ENCODE results near the gene HDAC9. TPM values are rescaled to one million over a fixed set of nuclear protein-coding genes. Genes with fewer than 3 reads are reported as not detected.
A peak's percentile ranks its signal among the peaks of the same experiment; 100 is the strongest.

Gene HDAC9
- total RNA-seq, 1 donor from 2014 or later = 27.6 TPM

- no peak for FAIRE-seq
- H3K36me3 Mint-ChIP-seq (ENCODE audit: low read depth, unreplicated experiment) = no peaks in the 10 kb centered on the region
- no peaks in the 10 kb centered on the region for H3K27me3 Mint-ChIP-seq (ENCODE audit: low read depth, unreplicated experiment)
- H3K36me3 ChIP-seq (ENCODE audit: insufficient read depth, low read length) = no peaks in the 10 kb centered on the region
- H3K9ac ChIP-seq (ENCODE audit: low read length) = no peak overlapping the region
- H3K27me3 ChIP-seq (ENCODE audit: insufficient read depth, low read length) = no peaks in the 10 kb centered on the region
- H3K4me1 ChIP-seq (ENCODE audit: insufficient read depth, low read length) = peaks cover 19% of the 10 kb centered on the region
- H3K27ac Mint-ChIP-seq (ENCODE audit: unreplicated experiment) = no peak overlapping the region
- no peak for TF ChIP-seq CTCF (IDR thresholded peaks at IDR 0.05; ENCODE audit: insufficient read depth, low read depth, low read length)
- TF ChIP-seq EZH2 (IDR thresholded peaks at IDR 0.05; ENCODE audit: insufficient read depth, low read length) = no peak
- H3K79me2 ChIP-seq (ENCODE audit: insufficient read depth, low read length) = no peaks in the 10 kb centered on the region
- no peak for DNase-seq (ENCODE audit: low read depth)
- no peaks in the 10 kb centered on the region for H3K9me3 Mint-ChIP-seq (ENCODE audit: unreplicated experiment)
- no peak overlapping the region for H3K27ac ChIP-seq (ENCODE audit: low read depth, low read length)
- no peak overlapping the region for H3K4me2 ChIP-seq (ENCODE audit: low read length)
- peaks cover 4% of the 10 kb centered on the region for H3K4me1 Mint-ChIP-seq (ENCODE audit: low read depth, unreplicated experiment)
- no peaks in the 10 kb centered on the region for H3K9me3 ChIP-seq (ENCODE audit: insufficient read depth, low read depth, low read length)
- no peak overlapping the region for H3K4me3 Mint-ChIP-seq (ENCODE audit: unreplicated experiment)
- no peaks in the 10 kb centered on the region for H4K20me1 ChIP-seq (ENCODE audit: insufficient read depth, low read length)
- no peak overlapping the region for H2AFZ ChIP-seq (ENCODE audit: low read depth, low read length)
- H3K4me3 ChIP-seq (ENCODE audit: insufficient read depth, low read depth, low read length) = no peak overlapping the region
These were observed 398.6 kb downstream of the HDAC9 start for GRCh38 chr7:18894155-18894554.

- no peak overlapping the region for H3K4me3 Mint-ChIP-seq (ENCODE audit: unreplicated experiment)
- H3K79me2 ChIP-seq (ENCODE audit: insufficient read depth, low read length) = no peaks in the 10 kb centered on the region
- no peaks in the 10 kb centered on the region for H3K9me3 ChIP-seq (ENCODE audit: insufficient read depth, low read depth, low read length)
- no peaks in the 10 kb centered on the region for H3K27me3 ChIP-seq (ENCODE audit: insufficient read depth, low read length)
- H3K27ac ChIP-seq (ENCODE audit: low read depth, low read length) = peak overlapping the region; percentile 84
- no peaks in the 10 kb centered on the region for H3K9me3 Mint-ChIP-seq (ENCODE audit: unreplicated experiment)
- no peak for TF ChIP-seq EZH2 (IDR thresholded peaks at IDR 0.05; ENCODE audit: insufficient read depth, low read length)
- no peak for TF ChIP-seq CTCF (IDR thresholded peaks at IDR 0.05; ENCODE audit: insufficient read depth, low read depth, low read length)
- FAIRE-seq = peak; percentile 26
- peaks cover 14% of the 10 kb centered on the region for H3K4me1 ChIP-seq (ENCODE audit: insufficient read depth, low read length)
- no peaks in the 10 kb centered on the region for H3K36me3 ChIP-seq (ENCODE audit: insufficient read depth, low read length)
- H2AFZ ChIP-seq (ENCODE audit: low read depth, low read length) = peak overlapping the region; percentile 47
- peaks cover 4% of the 10 kb centered on the region for H3K4me1 Mint-ChIP-seq (ENCODE audit: low read depth, unreplicated experiment)
- H3K4me3 ChIP-seq (ENCODE audit: insufficient read depth, low read depth, low read length) = peak overlapping the region; percentile 15
- H4K20me1 ChIP-seq (ENCODE audit: insufficient read depth, low read length) = no peaks in the 10 kb centered on the region
- DNase-seq (ENCODE audit: low read depth) = peak; percentile 84
- peak overlapping the region; percentile 77 for H3K4me2 ChIP-seq (ENCODE audit: low read length)
- H3K27ac Mint-ChIP-seq (ENCODE audit: unreplicated experiment) = no peak overlapping the region
- H3K9ac ChIP-seq (ENCODE audit: low read length) = peak overlapping the region; percentile 60
- no peaks in the 10 kb centered on the region for H3K27me3 Mint-ChIP-seq (ENCODE audit: low read depth, unreplicated experiment)
- H3K36me3 Mint-ChIP-seq (ENCODE audit: low read depth, unreplicated experiment) = no peaks in the 10 kb centered on the region
These were observed 399.9 kb downstream of the HDAC9 start for GRCh38 chr7:18895456-18895855.

DNA sequence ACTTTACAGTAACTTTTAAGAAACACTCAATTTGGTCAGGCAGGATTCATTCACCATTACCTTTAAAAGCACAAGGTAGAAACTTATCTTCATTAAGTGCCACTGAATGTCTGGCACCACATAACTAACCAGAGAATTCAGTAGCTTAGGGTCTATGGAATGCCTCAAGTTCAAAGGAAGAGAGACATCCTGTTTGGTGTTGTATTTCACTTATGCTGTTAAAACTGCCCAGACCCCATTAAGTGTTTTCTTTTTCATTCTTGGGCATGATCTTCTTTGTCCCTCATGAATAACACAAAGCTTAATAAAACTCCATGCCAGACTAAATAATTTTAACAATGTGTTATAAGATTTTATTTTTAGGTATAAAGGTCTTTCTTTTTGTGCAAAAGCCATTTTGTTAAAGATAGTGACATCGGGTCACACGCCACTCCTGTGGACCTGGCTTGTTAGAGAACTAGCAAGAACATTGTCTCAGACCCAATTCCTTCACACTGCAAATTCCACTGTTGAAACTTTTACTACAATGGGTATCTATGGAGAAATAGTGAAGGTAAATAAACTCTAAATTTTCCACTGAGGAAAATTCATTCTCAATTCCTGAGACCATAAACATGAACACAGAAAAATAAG is 400.9 kb downstream of the HDAC9 start:
- peaks cover 14% of the 10 kb centered on the region for H3K4me1 ChIP-seq (ENCODE audit: insufficient read depth, low read length)
- no peak overlapping the region for H3K4me3 ChIP-seq (ENCODE audit: insufficient read depth, low read depth, low read length)
- Mint-ChIP-seq H3K27me3 (ENCODE audit: low read depth, unreplicated experiment) (no peaks in the 10 kb centered on the region), H3K4me1 (ENCODE audit: low read depth, unreplicated experiment) (peaks cover 4% of the 10 kb centered on the region), H3K27ac (ENCODE audit: unreplicated experiment) (no peak overlapping the region), H3K36me3 (ENCODE audit: low read depth, unreplicated experiment) (no peaks in the 10 kb centered on the region), H3K4me3 (ENCODE audit: unreplicated experiment) (no peak overlapping the region), H3K9me3 (ENCODE audit: unreplicated experiment) (no peaks in the 10 kb centered on the region)
- no peak for TF ChIP-seq EZH2 (IDR thresholded peaks at IDR 0.05; ENCODE audit: insufficient read depth, low read length)
- no peak for TF ChIP-seq CTCF (IDR thresholded peaks at IDR 0.05; ENCODE audit: insufficient read depth, low read depth, low read length)
- no peaks in the 10 kb centered on the region for H4K20me1 ChIP-seq (ENCODE audit: insufficient read depth, low read length)
- H3K36me3 ChIP-seq (ENCODE audit: insufficient read depth, low read length) = no peaks in the 10 kb centered on the region
- DNase-seq (ENCODE audit: low read depth) (peak; percentile 39), FAIRE-seq (no peak)
- H2AFZ ChIP-seq (ENCODE audit: low read depth, low read length) = peak overlapping the region; percentile 28
- H3K27me3 ChIP-seq (ENCODE audit: insufficient read depth, low read length) = no peaks in the 10 kb centered on the region
- peak overlapping the region; percentile 84 for H3K27ac ChIP-seq (ENCODE audit: low read depth, low read length)
- H3K9me3 ChIP-seq (ENCODE audit: insufficient read depth, low read depth, low read length) = no peaks in the 10 kb centered on the region
- no peaks in the 10 kb centered on the region for H3K79me2 ChIP-seq (ENCODE audit: insufficient read depth, low read length)
- no peak overlapping the region for H3K4me2 ChIP-seq (ENCODE audit: low read length)
- H3K9ac ChIP-seq (ENCODE audit: low read length) = no peak overlapping the region

All from astrocyte (in vitro differentiated cells and primary cell).